ENCODE measurements around the gene CEACAM18. TPM values are rescaled to one million over a fixed set of nuclear protein-coding genes. Genes with fewer than 3 reads are reported as not detected.

Gene CEACAM18
- total and polyA plus RNA-seq, 2 donors (not counting 3 experiments of a cell fraction or from before 2014, with no cell fraction given), result not detected

DNA sequence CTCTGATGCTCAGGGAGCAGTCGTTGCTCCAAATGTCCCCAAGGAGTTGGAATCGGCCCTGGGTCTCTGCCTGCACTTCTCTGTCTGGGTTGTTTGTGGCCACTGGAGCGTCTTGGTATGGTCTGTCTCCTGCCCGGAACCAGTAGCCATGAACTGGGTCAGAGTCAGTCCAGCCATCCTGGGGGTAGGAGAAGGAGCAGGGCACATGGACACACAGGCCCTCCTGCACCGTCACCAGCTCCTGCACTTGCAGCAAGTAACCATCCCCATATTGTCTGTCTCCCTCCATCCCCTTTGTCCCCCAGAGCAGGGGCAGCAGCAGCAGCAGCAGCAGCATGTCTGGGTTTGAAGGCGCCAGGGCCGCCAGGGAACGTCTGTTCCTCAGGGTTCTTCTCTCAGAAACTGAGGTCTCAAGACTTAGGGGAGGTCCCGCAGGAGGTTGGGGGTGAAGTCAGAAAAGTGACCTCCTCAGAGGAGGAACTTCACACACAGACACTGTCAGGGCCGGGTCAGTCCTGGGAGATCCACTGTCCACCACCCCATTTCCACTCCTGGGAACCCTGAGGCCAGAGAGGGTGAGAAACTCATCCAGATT is 20.2 kb upstream of the CEACAM18 start, which contains the start of gene SIGLEC8:
Gene SIGLEC8 (minus strand): TSS at position 404 of the 595 bp plus-strand sequence. CDS start 67 bp downstream, at position 337.
- Histone ChIP-seq H3K4me2 (ENCODE audit: insufficient read depth, low read length) (no peak within 1 kb of the TSS), H3K36me3 (ENCODE audit: control insufficient read depth in 2 of 2, extremely low read depth in 1 of 2, insufficient read depth in 2 of 2, low read length in 2 of 2) (no peaks in the 10 kb centered on the region), H3K79me2 (ENCODE audit: control insufficient read depth, insufficient read depth, low read length) (no peaks in the 10 kb centered on the region), H3K27me3 (ENCODE audit: control insufficient read depth in 2 of 2, insufficient read depth in 2 of 2, low read length in 2 of 2) (no peaks in the 10 kb centered on the region), H2AFZ (ENCODE audit: low read depth, low read length) (no peak within 1 kb of the TSS), H3K27ac (ENCODE audit: insufficient read depth, low read depth, low read length) (no peak within 1 kb of the TSS), H3K9me3 (replicated peaks; ENCODE audit: control insufficient read depth, insufficient read depth, low read length) (no peaks in the 10 kb centered on the region), H3K9ac (replicated peaks; ENCODE audit: extremely low read depth, insufficient read depth, low read length) (no peak within 1 kb of the TSS), H3K4me3 (replicated peaks in 1 of 3; ENCODE audit: insufficient read depth in 1 of 3, low read depth in 1 of 3, low read length in 3 of 3) (no peak within 1 kb of the TSS), H4K20me1 (replicated peaks; ENCODE audit: control insufficient read depth, extremely low read depth, insufficient read depth, low read length) (no peaks in the 10 kb centered on the region), H3K4me1 (ENCODE audit: control insufficient read depth, extremely low read depth, insufficient read depth, low read length) (no peaks in the 10 kb centered on the region), H3K9me1 (replicated peaks; ENCODE audit: control insufficient read depth, extremely low read depth, insufficient read depth, low read length) (no peaks in the 10 kb centered on the region)
- CTCF ChIA-PET, result no interaction called here
- dilution Hi-C loops (cut with MboI; ENCODE audit: extremely low pct_ligation_motif_present, low sequenced_read_pairs) (no loop called here), intact Hi-C loops (cut with micrococcal nuclease) (no loop called here)
- DNase-seq (ENCODE audit: low read depth, low spot score) (no peak), FAIRE-seq (no peak)
- BruUV-seq (replicated peaks), result no TSS peak
- TF ChIP-seq EZH2 (IDR thresholded peaks at IDR 0.05; ENCODE audit: borderline replicate concordance, low read depth, low read length, severe bottlenecking) (no peak), JUN (IDR thresholded peaks at IDR 0.05; ENCODE audit: borderline replicate concordance, insufficient read depth, insufficient read length, low read depth) (no peak), POLR2AphosphoS5 (IDR thresholded peaks at IDR 0.05; ENCODE audit: insufficient read depth, low read depth, low read length) (no peak), MYC (IDR thresholded peaks at IDR 0.05; ENCODE audit: low read depth, low read length) (no peak), POLR2A (IDR thresholded peaks at IDR 0.05; ENCODE audit: low read depth, low read length) (no peak), GATA2 (IDR thresholded peaks at IDR 0.05; ENCODE audit: insufficient read depth, insufficient read length, low read depth, low read length) (no peak), FOS (IDR thresholded peaks at IDR 0.05; ENCODE audit: borderline replicate concordance, insufficient read depth, low read length) (no peak)
- TF ChIP-seq, protein P1, sequence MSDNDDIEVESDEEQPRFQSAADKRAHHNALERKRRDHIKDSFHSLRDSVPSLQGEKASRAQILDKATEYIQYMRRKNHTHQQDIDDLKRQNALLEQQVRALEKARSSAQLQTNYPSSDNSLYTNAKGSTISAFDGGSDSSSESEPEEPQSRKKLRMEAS (IDR thresholded peaks at IDR 0.05; ENCODE audit: insufficient read depth, insufficient read length), result no peak
- TF ChIP-seq, protein P2, sequence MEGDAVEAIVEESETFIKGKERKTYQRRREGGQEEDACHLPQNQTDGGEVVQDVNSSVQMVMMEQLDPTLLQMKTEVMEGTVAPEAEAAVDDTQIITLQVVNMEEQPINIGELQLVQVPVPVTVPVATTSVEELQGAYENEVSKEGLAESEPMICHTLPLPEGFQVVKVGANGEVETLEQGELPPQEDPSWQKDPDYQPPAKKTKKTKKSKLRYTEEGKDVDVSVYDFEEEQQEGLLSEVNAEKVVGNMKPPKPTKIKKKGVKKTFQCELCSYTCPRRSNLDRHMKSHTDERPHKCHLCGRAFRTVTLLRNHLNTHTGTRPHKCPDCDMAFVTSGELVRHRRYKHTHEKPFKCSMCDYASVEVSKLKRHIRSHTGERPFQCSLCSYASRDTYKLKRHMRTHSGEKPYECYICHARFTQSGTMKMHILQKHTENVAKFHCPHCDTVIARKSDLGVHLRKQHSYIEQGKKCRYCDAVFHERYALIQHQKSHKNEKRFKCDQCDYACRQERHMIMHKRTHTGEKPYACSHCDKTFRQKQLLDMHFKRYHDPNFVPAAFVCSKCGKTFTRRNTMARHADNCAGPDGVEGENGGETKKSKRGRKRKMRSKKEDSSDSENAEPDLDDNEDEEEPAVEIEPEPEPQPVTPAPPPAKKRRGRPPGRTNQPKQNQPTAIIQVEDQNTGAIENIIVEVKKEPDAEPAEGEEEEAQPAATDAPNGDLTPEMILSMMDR (IDR thresholded peaks at IDR 0.05; ENCODE audit: extremely low read depth in 1 of 2, insufficient read depth in 1 of 2, low read depth in 1 of 2, low read length in 2 of 2), result no peak
- POLR2A ChIA-PET, result no interaction called here
